Activated CD8-positive, alpha-beta memory T cell treated with anti-CD3 and anti-CD28 coated beads, Interleukin-2, amount 50 U/mL, for 1 hour (primary cell): ENCODE data around the gene BNC2.

ENCODE experiments used
- DNase-seq: peaks from one replicate; pipeline ENCODE4 v3.0.0-alpha.2; 2020; ENCODE audit errors: extremely low read depth

Gene BNC2

DNA sequence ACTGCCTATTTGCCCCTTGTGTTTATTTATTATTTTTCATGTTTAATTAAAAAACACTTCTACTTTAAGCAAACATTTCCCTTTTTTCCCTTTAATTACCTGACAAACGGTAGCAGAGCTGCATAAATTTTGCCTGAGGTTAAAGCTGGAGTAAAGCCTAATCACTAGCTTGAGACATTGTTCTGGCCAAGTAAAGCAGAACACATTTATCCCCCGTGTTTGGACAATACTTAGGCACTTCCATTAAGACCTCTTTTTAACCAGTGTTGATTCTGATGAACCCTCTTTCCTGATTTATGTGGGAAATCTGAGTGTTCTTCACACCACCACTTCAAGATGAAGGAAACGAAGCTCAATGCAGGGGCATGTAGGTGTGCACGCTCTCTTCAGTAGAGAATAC, 54.5 kb downstream of the BNC2 start:
- no peak for DNase-seq

DNA sequence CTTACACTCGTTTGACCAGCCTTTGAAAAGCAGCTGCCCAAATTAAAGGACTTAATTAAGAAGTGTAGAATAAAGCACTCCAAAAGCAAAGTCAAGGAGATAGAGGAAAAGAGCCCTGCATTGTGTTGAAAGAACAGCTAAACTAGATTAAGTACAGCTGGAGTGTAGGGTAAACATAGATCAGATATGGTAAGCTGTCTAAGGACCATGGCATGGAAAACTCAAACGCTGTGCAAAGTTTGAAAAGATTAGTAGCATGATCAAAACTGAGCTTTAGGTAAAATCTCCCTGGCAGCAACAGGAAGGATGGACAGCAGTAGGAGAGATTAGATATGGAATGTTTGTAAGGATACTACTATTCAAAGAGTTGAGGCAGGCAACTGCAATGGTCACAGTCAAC, 55.4 kb downstream of the BNC2 start:
- no peak for DNase-seq

DNA sequence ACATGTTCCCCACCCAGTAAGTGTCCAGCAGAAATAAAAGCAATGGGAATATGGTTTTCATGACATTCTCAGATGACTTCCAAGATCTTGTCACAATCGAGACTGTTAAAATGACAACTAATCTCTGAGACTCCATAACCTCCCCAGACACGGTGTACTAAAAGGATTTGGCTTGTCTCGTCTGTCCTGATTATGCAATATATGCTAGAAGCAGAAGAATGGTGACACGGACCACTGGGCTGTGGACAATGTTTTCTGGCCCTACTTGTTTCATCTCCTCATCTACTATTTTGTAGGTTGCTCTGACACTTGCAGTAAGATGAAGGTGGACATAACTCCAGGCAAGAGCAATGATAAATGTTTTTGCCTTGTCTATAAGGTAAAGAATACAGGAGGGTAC, 56.6 kb downstream of the BNC2 start:
- DNase-seq: no peak

DNA sequence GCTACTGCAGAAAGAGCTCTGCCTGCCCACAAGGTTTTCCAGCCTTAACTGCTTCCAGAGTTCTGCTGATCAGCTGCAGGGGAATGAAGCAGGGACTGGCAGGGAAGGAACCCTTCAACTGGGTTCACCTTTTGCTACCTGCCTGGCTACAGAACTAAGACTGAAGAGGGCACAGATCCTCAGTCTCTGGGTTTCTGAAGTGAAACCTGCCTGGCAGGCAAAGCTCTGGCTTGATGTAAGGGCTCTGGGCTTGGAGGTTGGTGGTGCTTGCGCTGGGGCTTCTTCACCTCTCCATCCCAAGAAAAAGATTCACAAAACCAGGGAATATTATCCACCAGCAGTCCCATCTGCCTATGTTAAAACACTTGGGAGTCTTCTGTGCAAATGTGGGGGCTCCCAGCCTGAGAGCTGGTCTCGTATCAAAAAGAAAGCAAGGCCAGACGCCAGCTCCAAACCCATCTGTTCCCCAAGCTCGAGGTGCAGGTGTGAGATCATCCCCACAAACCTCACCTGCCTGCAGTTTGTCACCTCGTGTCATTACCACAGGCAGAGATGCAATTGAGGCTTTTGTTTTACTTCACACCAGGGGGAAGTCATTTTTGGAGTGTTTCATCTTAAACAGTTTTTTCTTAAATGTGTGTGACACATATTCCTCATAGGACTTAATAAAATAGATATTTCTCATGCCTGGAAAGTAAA, 58.3 kb downstream of the BNC2 start:
- no peak for DNase-seq

DNA sequence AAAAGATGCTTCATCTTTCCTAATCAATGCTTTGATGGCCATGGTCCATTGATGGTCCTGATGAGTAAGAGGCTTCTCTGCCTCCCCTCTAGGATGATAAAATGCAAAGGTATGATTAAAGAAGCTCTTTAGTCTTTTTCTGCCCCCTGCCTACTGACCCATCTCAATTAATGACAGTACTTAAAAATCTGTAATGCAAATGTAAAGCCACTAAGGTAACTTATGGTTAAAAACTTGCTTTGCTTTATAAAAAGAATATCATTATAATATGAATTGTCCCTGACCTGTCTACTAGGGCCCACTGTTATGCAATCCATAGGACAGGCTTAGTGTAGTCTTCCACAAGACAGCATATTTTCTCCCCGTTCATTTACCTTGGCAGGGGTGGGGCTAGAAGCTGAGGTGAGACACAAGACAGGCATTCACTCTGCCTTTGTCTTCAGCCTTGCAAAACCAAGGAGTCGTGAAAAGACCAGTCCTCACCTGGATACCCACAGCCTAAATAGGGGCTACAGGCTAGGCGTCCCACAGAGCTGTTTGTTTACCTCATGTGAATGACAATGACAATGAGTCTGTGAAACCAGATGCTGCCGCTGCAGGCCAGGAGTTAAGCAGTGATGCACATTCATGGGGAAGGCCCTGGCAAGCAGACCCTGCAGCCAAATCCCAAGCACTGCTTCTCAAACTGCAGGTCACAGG, 60.4 kb downstream of the BNC2 start:
- DNase-seq: no peak

DNA sequence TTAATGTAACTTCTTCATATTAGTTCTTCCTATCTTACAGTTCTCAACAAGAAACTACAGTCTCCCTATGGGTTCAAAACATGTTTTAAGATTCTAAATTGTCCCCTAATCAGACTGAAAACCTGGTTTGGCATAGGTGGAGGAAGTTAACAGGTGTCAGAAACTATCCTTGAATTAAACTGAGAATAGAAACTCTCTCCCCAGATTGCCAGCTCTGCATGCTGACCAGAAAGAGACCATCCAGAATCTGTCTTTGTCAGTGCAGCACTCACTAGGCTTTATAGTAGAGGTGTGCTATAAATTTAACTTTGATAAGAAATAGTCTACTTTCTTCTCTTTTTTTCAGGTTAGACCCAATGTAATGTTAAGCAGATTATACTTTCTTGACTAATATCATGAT, 63.8 kb downstream of the BNC2 start:
- DNase-seq: no peak

DNA sequence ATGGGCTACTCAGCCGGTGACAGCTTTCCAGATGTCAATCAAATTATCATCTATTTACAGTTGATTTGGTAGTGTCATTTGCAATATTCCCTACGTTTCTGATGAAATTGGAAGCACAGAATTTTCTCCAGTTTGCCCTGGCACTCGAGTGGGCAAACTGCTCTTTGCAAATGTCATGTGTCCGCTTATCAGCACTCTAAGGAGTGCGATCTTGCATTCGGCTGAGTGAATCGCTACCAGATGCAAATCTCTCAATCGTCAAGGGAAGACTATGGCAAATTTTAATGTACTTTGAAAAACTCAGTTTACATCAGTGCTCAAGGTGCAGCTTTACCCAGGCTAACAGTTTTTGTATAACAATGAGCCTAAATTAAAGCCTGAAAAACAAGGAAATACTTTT, 66.8 kb downstream of the BNC2 start:
- DNase-seq: no peak

DNA sequence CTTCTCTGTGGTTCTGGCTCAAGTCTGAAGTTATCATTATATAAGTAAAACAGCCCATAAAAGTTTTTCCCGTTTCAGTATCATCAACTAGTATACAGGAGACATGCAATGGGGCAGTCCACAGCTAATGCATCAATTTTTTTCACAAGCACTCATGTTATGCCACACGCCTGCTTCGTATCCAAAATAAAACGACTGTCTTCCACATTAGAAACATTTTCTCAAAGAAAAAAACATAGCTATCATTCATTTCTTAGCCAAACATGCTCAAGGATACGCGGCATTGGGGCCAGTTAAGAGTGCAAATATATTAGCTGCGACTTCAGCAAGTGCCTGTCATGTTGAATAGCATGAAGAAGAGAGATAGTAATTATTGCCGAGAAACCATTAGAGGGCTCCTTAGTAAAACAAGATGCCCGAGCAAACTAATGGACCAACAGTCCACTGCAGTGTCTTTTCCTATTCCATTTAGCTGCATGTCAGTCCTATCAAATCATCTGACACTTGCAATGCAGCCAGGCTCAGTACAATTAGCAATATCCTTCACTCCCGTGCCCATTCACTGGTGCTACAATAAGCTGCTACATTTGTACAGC, 68.5 kb downstream of the BNC2 start:
- no peak for DNase-seq

DNA sequence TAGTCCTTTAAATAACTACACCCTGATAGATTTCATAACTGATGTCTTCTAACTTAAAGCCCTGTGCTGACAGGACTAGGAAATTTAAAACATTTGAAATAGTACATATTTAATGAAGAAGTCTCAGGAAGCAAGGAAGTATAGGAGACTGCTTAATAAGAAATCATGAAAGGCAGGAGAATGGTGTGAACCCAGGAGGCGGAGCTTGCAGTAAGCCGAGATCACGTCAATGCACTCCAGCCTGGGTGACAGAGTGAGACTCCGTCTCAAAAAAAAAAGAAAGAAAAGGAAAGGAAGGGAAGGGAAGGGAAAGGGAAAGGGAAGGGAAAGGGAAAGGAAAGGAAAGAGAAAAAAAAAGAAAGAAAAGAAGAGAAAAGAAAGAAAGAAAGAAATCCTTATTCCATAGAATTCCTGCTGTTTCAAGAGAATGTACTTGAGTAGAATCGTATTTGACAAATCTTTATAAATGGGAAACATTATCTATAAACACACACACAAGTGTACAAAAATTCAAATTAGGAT, 74.1 kb downstream of the BNC2 start:
- DNase-seq: no peak

DNA sequence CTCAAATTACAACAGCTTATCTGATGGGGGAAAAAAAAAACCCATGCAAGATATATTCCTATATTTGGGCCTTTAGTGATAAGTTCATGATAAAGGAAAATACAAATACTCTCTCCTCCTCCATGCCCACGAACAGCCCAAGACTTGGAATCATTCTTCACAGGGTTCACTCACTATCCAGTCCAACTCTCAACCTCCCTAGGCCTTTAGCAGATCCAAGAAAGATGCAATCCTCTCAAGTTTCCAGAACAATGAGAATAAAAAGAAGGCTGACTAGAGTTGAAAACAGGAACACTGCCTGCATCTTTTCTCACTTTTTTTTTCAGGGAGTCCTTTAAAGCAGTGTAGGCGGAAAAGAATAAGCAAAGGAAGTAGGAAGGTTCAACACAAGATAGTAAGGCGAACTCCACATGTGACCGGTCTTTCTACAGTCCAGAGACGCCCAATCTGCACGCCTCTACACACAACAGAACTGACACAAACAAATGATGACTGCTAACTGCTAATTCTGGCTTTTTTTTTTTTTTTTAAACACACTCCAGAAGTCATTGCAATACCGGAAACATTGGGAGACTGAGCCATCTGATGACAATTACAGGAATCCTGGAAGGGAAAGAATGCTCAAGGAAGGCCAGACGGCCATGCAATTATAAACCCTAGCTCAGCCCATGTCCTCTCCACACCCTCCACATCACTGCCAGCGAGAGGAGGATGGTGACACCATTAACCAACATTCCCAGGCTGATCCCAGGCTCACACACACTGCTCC, 75.4 kb downstream of the BNC2 start:
- no peak for DNase-seq

DNA sequence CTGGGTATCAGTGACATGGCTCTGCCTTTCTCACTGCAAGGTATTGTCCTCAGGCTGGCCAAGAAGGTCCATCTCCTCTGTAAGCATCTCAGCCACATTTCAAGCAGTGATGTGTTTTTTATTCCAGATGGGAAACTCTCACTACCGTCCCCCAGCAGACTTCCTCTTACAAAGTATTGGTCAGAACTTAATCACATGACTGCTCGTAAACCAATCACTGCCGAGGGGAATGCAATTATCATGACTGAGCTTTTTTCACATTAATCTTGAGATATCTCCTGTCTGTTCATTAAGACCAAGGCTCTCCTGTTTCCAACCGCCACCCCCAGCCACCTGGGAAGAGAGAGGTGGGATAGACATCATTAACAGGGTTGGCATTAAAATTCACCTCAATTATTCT, 76.4 kb downstream of the BNC2 start:
- DNase-seq: no peak

DNA sequence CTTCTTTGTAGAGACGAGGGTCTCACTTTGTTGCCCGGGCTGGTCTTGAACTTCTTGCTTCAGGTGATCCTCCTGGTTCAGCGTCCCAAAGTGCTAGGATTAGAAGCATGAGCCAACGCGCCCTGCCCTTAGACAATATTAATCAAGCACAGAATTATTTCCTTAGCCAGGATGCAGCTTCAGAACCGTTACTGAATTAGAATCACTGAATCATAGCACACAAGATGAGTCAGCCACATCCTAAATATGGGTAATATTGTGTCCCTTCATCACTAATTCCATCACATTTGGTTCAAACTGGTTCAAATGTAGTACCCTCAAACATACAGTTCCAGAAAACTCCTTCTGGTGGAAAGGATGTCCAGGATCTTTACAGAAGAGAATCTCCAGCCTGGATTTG, 82.7 kb downstream of the BNC2 start:
- no peak for DNase-seq

DNA sequence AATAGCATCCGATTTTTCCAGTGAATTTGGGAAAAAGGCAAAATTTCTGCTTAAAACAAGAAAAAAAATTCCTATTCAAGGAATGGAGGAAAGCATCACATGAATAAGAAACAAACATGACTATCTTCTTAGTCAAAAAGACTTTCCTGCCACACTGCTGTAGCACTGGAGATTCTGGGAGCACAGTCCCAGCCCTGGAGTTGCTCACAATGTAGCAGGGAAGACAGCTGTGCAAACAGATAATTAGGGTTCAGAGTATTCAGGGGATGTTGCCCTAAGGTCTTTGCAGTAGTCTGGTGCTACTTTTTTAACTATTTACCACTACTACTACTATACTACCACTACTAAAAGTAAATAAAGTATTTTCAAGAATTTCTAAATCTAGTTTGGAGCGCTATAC, 86.5 kb downstream of the BNC2 start:
- DNase-seq: no peak

DNA sequence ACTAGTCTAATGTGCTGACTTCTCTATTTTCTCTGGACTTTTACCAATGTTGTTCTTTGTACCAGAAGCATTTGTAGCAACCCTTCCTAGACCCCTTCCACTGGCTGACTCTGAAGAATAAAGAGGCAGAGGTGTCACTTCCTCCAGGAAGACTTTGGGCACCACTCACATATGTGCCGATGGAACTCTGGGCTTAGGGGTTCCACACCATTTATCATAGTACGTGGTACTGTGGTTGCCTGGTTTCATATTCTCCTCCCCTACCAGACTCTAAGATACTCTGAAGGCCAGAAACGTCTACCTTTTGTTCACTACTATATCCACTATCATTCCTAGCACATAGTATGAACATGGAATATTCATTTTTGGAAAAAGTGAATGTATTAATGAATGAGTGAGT, 88.0 kb downstream of the BNC2 start:
- no peak for DNase-seq

DNA sequence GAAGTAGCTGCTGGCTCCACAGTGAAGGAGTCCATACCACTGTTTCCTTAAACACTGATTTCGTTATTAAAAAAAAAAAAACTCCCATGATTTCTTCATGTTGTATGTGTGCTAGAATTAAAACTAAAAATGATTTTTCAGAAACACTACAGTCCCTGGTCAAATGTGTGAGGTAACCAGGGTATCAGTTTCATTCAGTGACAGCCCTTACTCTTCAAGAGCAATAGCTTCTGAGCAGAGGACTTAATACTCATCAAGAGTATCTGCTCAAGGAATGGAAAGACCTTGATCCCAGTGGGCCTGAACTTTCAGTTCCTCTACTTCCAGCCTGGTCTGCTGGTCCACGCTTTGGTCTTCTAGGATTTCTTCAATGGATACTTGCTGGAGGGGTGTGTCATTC, 95.1 kb downstream of the BNC2 start:
- no peak for DNase-seq

DNA sequence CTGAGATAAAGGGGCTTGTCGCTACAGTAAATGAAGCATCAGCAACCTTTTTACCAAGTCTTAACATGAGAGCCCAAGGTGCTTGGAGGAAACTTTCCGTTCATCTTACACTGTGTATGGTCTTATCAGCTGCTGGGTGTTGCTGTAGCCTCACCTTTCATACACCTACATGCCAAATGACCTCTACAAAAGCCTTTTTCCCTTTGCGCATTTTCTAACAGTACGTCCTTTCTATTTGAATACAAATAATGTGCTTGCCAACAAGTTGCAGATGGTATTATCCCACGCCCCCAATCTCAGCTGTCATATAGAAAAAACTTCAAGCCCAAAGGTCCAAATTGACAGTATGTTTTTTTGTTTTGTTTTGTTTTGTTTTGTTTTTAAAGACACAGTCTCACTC, 96.9 kb downstream of the BNC2 start:
- DNase-seq: no peak

DNA sequence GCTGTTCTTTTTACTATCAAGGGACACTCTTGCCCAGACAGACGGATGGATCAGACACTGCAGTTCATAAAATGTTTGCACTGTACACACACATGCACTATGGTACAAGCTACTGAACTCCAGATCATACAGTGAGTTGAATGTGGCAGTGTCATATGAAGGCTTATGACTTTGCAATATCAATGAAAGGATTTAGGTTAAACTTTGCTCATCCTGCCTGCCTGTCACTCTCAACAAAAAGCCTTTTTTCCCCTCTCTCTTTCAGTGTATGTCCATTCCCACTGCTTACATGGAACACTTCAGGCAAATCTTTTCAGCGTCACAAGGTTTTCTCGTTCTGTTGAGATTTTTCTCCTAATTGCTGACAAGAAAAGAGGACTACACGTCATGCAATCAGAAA, 97.4 kb downstream of the BNC2 start:
- no peak for DNase-seq

DNA sequence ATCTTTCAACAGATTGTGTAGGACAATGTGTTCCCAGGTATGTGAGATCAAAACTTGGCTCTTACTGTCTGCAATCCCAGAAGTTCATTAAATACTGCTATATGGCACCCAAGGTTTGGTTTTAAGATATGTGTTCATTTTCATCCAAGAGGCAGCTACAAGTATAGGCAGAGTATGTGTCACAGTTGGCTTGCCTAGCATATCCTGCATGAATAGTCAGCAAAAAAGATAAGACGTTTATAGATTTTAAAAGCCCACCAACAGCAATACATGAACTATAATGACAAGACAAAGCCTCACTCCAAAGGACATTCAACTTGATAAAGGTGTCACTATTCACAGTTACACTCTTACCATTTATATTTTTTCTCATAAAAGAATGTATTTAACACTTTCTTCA, 99.1 kb downstream of the BNC2 start:
- DNase-seq: no peak

DNA sequence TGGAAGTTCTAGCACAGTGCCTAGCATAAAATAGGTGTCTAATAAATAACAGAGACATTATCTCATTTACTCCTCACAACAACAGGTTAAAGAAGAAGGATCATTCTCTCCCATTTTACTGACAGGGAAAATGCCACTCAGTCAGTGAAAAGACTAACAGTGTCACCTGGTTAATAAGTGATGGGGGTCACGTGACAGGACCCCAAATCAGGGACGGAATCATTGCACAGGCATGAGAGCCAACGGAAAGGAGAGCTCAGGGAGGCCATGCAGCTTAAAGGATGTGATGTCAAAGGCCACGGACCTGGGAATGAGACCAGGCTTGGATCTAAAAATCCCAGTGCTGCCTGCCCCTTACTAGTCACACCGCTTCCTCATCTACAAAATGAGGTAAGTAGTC, 101.2 kb downstream of the BNC2 start:
- DNase-seq: no peak

DNA sequence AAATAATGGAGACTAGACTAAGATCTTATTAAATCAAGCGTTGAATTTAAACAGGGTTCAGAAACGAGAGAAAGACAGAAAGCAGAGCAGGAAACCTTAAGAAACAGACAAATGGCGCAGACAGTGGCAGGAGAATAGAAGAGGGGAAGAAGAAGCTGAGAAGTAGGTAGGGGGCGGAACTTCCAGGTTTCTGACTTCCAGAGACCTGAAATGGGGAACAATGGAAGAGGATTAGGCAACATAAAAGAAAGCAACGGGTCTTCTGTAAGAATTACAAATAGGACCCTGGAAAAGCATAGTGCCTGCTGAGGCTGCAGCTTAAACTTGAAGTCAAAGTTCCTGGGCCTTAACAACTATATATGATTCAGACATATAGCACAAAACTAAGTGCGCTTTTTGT, 101.7 kb downstream of the BNC2 start:
- no peak for DNase-seq

DNA sequence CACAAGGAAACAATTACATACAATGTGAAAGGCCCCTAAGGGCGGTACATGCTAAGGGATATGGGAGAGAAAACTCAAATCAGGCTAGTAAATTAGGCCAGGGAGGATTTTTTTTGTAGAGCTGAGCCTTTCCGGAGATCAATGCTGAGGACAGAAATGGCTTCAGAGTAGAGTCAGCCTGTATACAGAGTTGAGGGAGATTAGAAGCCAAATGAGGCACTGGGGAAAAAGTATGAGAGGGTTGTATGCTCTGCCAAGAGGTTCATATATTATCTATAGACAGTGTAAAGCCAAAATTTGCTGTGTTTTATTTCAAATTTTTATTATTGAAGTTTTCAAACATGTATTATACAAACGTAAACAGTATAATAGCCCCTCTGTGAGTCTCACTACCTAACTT, 103.1 kb downstream of the BNC2 start:
- no peak for DNase-seq

DNA sequence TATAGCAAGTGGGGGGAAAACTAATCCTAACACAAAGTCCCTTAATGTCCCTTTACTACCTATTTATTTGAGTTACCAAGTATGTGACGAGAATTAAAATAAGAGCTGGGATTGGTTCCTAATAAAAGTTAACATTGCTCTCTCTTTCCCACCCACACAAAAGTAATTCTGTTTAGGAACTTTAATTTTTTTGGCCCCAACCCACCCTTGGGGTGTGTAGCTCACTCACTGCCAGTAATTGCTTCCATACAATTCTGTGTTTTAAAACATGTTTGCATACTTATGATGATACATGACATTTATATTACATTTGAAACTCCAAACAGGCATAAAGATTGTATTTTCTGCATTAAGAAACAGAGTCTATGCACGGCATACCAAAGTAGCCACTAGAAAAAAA, 106.5 kb downstream of the BNC2 start:
- no peak for DNase-seq
